ENCODE measurements around the gene ZNF839.

Gene ZNF839

DNA sequence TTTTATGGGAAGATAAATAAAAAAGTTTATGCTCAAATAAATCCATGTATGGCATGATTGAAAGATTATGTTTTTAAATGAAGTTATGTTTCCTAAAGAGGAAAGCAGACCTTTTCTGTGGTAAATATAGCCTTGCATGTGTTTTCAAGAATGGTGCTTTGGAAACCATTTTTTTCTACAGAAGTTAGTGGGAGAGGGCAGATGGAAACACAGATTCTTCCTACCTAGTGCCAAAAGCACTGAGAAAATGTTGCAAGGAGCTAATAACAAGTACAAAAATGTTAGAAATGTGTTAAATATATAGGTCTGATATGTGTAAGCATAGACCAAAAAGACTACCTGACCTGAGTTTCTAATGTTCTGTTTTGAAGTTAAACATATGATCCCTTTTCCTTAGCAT is 67.5 kb downstream of the ZNF839 start:
- H3K27ac ChIP-seq = no peak overlapping the region
- no peak for TF ChIP-seq ZFX (IDR thresholded peaks at IDR 0.05; ENCODE audit: borderline replicate concordance)
- TF ChIP-seq, protein P1, sequence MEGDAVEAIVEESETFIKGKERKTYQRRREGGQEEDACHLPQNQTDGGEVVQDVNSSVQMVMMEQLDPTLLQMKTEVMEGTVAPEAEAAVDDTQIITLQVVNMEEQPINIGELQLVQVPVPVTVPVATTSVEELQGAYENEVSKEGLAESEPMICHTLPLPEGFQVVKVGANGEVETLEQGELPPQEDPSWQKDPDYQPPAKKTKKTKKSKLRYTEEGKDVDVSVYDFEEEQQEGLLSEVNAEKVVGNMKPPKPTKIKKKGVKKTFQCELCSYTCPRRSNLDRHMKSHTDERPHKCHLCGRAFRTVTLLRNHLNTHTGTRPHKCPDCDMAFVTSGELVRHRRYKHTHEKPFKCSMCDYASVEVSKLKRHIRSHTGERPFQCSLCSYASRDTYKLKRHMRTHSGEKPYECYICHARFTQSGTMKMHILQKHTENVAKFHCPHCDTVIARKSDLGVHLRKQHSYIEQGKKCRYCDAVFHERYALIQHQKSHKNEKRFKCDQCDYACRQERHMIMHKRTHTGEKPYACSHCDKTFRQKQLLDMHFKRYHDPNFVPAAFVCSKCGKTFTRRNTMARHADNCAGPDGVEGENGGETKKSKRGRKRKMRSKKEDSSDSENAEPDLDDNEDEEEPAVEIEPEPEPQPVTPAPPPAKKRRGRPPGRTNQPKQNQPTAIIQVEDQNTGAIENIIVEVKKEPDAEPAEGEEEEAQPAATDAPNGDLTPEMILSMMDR (IDR thresholded peaks at IDR 0.05) = no peak

DNA sequence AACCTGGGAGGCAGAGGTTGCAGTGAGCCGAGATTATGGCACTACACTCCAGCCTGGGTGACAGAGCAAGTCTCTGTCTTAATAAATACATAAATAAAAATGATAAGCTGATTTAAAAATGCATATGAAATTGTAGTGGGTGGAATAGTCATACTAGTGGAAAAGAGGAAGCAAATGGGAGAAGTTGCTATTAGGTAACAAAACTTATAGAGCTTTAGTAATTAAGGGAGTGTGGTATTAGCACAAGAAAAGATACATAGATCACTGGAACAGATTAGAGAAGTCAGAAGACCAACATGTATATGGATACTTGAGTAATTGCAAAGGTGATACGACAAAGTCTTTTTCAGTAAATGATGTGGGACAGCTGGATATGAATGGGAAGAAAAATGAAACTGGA is 69.7 kb downstream of the ZNF839 start:
- no peak overlapping the region for H3K27ac ChIP-seq
- TF ChIP-seq ZFX (IDR thresholded peaks at IDR 0.05; ENCODE audit: borderline replicate concordance) = no peak
- TF ChIP-seq, protein P1 (IDR thresholded peaks at IDR 0.05) = no peak

DNA sequence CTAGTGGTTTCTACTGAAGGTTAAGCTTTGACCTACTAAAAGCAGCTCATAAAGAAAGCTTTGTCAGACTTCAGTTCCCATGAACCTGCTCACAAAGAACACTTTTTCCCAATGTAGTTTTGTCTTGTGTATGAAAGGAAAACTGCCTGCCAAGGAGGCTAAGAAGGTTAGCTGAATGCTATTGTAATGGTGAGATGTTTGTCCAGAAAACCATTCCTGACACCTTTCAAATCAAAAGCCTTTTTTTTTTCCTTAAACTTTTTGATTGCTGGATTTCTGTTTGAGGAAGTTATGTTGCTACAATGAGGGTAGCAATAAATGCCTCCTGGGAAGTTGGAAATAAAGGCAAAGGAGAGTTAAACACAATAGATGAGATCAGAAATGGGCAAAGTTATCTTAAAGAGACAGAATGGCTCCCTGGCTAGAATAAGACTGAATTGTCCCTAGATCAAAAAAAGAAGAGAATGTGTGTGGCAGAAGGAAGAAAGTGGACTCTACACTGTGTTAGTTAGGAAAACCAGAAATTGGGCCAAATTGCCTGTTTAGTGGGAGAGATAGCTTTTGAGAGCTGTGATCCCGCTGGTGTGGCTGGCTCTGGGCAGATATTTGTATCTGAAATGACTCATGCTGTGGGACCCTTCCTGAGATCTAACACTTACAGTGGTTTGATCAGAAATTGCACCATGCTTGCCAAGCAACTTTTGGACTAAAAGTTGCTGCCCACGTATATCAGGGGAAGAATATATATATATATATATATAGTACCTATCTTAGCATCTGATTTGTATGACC is 70.7 kb downstream of the ZNF839 start:
- no peak overlapping the region for H3K27ac ChIP-seq
- TF ChIP-seq, protein P1 (IDR thresholded peaks at IDR 0.05) = no peak
- no peak for TF ChIP-seq ZFX (IDR thresholded peaks at IDR 0.05; ENCODE audit: borderline replicate concordance)
